T-helper 2 cell (primary cell): ENCODE data around the gene HNRNPK.

Experiments
- DNase-seq, 5 experiments: peaks; one replicate each; pipeline versions ENCODE4 v3.0.0 to v3.0.0-alpha.2; 2012 to 2022

The HNRNPK gene

GRCh38 chr9:83932851-83933250 is 47.2 kb downstream of the HNRNPK start:
- peak in 1 of 5 experiments; percentile 17 for DNase-seq

DNA sequence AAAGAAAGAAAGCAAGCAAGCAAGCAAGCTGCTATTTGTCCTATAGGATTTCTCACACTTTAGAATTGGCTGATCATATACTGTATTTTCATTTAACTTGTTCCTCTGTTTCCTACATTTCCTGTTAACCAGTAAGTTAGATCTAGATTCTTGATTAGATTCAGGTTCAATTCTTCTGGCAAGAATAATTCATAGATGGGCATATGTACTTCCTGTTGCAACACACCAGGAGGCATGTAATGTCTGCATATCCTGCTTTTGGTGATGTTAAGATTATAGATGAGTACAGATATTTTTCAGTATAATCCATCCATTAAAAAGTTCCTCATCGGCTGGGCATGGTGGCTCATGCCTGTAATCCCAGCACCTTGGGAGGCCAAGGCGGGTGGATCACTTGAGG is 48.0 kb downstream of the HNRNPK start:
- DNase-seq: peak in 1 of 5 experiments; percentile 52

DNA sequence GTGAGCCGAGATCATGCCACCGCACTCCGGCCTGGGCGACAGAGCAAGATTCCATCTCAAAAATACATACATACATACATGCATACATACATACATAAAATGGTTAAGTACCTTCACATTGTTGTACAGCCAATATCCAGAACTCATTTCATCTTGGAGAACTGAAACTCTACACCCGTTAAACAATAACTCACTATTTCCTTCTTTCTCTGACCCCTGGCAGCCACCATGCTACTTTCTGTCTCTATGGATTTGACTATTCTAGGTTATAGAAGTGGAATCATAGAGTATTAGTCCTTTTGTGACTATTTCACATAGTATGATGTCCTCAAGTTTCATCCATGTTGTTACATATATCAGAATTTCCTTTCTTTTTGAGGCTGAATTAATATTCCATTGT is 49.1 kb downstream of the HNRNPK start:
- no peak for DNase-seq

DNA sequence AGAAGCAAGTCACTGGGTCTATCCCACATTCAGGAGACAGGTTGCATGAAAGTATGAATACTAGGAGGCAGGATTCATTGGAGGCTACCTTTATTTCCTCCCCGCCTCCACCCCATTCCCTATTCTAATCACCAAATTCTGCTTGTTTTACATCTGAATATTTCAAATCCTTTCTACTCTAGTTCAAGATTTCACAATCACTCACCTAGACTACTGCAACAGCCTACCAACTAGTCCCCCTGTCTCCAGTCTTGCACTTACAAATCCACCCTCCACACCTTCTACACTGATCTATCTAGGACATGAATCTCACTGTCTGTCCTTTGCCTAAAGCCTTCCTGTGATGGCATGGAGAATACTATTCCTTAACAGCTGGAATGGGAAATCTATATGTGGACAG is 52.4 kb downstream of the HNRNPK start:
- no peak for DNase-seq

- peak; percentile 90 to 96 (median 90) for DNase-seq
These were observed 58.9 kb downstream of the HNRNPK start, which contains the start of gene KIF27 for GRCh38 chr9:83920927-83921707. TSS of gene KIF27 (minus strand) at chr9:83921432. CDS start at chr9:83915591, 5,841 bp downstream.

- DNase-seq: no peak
These were observed 59.5 kb downstream of the HNRNPK start for GRCh38 chr9:83920469-83920926.

- DNase-seq: no peak
These were observed 60.9 kb downstream of the HNRNPK start for GRCh38 chr9:83919111-83919510.
